ENCODE data around the gene CD19. TPM values are rescaled to one million over a fixed set of nuclear protein-coding genes. Genes with fewer than 3 reads are reported as not detected.

The CD19 gene
- total and polyA plus RNA-seq, 12 donors, result 0.06 to 0.19 TPM; not detected in 10

DNA sequence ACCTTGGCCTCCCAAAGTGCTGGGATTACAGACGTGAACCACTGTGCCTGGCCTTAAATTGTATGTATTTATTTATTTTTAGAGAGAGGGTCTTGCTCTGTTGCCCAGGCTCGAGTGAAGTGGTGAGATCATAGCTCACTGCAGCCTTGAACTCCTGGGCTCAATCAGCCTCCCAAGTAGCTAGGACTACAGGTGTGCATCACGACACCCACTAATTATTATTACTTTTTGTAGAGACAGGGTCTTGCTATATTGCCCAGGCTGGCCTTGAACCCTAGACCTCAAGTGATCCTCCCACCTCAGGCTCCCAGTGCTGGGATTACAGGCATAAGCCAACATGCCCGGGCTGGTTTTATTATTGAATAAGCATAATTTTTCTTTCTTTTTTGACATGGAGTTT lies 14.9 kb downstream of the CD19 start:
- WGBS, 2 donors, result 76 to 90% methylated on average over 4 of the region's 4 CpGs
- Histone ChIP-seq H3K4me1 (peaks cover 3 to 21% (median 14%) of the 10 kb centered on the region in 9 donors), H3K27me3 (no peaks in the 10 kb centered on the region), H3K9me3 (no peaks in the 10 kb centered on the region), H3K36me3 (no peaks in the 10 kb centered on the region), H3K27ac (no peak overlapping the region), H3K4me3 (no peak overlapping the region)
- intact Hi-C loops (cut with DNase I), result loop anchor here in 6 of 10 donors (5.0 to 10.0 kb wide), 5 partner anchors 72 to 392 kb away; partner anchors contain the start of genes SH2B1 (in 4 of the 6), ATXN2L (in 2 of the 6), ATP2A1 (in 1 of the 6) and SGF29 (in 1 of the 6)
- no peak for DNase-seq
- TF ChIP-seq, protein P1, sequence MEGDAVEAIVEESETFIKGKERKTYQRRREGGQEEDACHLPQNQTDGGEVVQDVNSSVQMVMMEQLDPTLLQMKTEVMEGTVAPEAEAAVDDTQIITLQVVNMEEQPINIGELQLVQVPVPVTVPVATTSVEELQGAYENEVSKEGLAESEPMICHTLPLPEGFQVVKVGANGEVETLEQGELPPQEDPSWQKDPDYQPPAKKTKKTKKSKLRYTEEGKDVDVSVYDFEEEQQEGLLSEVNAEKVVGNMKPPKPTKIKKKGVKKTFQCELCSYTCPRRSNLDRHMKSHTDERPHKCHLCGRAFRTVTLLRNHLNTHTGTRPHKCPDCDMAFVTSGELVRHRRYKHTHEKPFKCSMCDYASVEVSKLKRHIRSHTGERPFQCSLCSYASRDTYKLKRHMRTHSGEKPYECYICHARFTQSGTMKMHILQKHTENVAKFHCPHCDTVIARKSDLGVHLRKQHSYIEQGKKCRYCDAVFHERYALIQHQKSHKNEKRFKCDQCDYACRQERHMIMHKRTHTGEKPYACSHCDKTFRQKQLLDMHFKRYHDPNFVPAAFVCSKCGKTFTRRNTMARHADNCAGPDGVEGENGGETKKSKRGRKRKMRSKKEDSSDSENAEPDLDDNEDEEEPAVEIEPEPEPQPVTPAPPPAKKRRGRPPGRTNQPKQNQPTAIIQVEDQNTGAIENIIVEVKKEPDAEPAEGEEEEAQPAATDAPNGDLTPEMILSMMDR (IDR thresholded peaks at IDR 0.05), result no peak
- no peak for ATAC-seq

DNA sequence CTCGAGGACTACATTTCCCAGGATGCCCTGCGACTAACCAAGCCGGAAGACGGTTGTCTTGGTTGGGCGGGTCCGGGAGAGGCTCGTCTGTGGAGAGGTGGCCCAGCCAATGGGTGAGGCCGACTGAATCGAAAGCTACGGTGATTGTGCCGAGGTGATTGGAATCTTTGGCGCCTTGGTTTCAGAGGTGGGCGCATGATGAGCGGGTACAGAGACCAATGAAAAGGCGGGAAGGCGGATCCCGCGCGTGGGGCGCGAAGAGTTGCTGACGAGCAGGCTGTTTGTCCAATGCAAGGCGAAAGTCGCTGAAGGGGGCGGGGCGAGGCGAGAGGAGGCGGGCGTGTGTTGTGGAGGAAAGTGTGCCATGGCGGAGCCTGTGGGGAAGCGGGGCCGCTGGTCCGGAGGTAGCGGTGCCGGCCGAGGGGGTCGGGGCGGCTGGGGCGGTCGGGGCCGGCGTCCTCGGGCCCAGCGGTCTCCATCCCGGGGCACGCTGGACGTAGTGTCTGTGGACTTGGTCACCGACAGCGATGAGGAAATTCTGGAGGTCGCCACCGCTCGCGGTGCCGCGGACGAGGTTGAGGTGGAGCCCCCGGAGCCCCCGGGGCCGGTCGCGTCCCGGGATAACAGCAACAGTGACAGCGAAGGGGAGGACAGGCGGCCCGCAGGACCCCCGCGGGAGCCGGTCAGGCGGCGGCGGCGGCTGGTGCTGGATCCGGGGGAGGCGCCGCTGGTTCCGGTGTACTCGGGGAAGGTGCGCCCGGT lies 19.1 kb downstream of the CD19 start, which contains the start of gene NFATC2IP:
TSS of gene NFATC2IP (plus strand) at position 290 of the 762 bp plus-strand sequence. CDS start at position 365, 75 bp downstream.
- no peaks in the 10 kb centered on the region for H3K9me3 ChIP-seq
- ATAC-seq (peak; percentile 97 to 100 (median 98)), DNase-seq (peak; percentile 99 to 100)
- no peaks in the 10 kb centered on the region for H3K27me3 ChIP-seq
- peak within 1 kb of the TSS; percentile 19 to 94 (median 90) for H3K27ac ChIP-seq
- H3K4me3 ChIP-seq, result peak within 1 kb of the TSS; percentile 75 to 99 (median 92)
- peaks cover 0 to 39% (median 12%) of the 10 kb centered on the region in 9 donors for H3K36me3 ChIP-seq
- intact Hi-C loops (cut with DNase I), result loop anchor here in 2 of 10 donors (1.0 to 5.0 kb wide), 3 partner anchors 26 to 89 kb away; partner anchors contain the start of genes RABEP2 (in 2 of the 2) and SH2B1 (in 1 of the 2)
- H3K4me1 ChIP-seq, result peaks cover 6 to 23% (median 16%) of the 10 kb centered on the region in 9 donors
- TF ChIP-seq, protein P1 (IDR thresholded peaks at IDR 0.05), result no peak
- 0 to 1% methylated on average over 77 to 79 of the region's 79 CpGs for WGBS, 2 donors

DNA sequence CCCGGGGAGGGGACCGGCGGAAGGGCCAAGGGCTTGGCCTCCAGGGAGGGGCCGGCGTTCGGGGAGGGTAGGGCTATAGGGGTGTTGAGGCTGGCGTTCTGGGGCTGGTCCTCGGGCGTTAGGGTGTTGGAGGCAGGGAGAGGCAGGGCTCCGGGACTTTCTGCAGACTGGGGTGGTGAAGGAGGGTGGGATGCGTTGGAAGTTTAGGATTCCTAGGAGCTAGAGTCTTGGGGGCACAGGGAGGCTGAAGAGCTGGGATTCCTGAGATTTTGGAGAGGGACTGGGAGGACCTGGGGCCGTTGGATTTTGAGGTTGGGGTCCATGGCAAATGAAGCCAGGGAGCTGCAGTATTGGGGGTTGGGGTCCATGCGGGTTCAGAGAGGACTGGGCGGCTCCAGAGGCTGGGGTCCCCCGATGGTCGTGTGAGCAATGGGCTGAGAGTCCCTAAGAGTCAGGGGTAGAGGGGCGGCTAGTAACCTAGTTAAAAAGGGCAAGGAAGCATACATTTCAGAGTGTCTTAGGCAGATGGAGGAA lies 19.7 kb downstream of the CD19 start:
- peaks cover 6 to 21% (median 14%) of the 10 kb centered on the region in 9 donors for H3K4me1 ChIP-seq
- ATAC-seq (peak in 6 of 8 donors; percentile 6 to 76 (median 27)), DNase-seq (peak in 1 of 2 donors; percentile 56)
- peak overlapping the region; percentile 75 to 99 (median 92) for H3K4me3 ChIP-seq
- H3K27ac ChIP-seq, result peak overlapping the region; percentile 19 to 94 (median 90)
- intact Hi-C loops (cut with DNase I), result loop anchor here in 2 of 10 donors (2.0 to 5.0 kb wide), 2 partner anchors 27 to 89 kb away; partner anchors contain the start of genes RABEP2 (in 1 of the 2) and SH2B1 (in 1 of the 2)
- TF ChIP-seq, protein P1 (IDR thresholded peaks at IDR 0.05), result no peak
- WGBS, 2 donors, result 1 to 2% methylated on average over 17 of the region's 17 CpGs
- H3K9me3 ChIP-seq, result no peaks in the 10 kb centered on the region
- H3K27me3 ChIP-seq, result no peaks in the 10 kb centered on the region
- peaks cover 0 to 45% (median 12%) of the 10 kb centered on the region in 9 donors for H3K36me3 ChIP-seq

DNA sequence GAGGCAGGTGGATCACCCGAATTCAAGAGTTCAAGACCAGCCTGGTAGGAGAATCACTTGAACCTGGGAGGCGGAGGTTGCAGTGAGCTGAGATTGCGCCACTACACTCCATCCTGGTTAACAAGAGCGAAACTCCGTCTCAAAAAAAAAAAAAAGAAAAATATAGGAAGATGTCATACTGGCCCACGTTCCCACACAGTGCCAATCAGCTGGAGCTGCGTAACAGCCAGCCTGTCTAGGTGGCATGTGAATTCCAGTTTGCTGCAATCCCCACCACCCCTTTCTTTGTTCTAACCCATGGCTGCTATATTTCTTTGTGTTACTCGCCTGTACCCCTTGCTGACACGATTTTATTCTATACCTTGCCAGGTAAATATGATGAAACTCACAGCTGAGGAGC lies 26.4 kb downstream of the CD19 start:
- Histone ChIP-seq H3K4me1 (no peaks in the 10 kb centered on the region), H3K36me3 (peaks cover 0 to 99% (median 31%) of the 10 kb centered on the region in 9 donors), H3K27me3 (no peaks in the 10 kb centered on the region), H3K9me3 (no peaks in the 10 kb centered on the region), H3K4me3 (no peak overlapping the region), H3K27ac (no peak overlapping the region)
- no peak for DNase-seq
- TF ChIP-seq, protein P1 (IDR thresholded peaks at IDR 0.05), result no peak
- ATAC-seq, result no peak
- WGBS, 2 donors, result 95% methylated on average over 9 of the region's 9 CpGs
- intact Hi-C loops (cut with DNase I), result no loop called here
